Measurements from ENCODE around the gene MGAT1. TPM values are rescaled to one million over a fixed set of nuclear protein-coding genes. Genes with fewer than 3 reads are reported as not detected.
"Not testable (repeated sequence)": the region's sequence is repeated elsewhere in the genome, so short reads cannot be mapped to it uniquely, and the experiment has no call there.

Gene MGAT1
- total RNA-seq, 1 donor from 2014 or later: 131 TPM

DNA sequence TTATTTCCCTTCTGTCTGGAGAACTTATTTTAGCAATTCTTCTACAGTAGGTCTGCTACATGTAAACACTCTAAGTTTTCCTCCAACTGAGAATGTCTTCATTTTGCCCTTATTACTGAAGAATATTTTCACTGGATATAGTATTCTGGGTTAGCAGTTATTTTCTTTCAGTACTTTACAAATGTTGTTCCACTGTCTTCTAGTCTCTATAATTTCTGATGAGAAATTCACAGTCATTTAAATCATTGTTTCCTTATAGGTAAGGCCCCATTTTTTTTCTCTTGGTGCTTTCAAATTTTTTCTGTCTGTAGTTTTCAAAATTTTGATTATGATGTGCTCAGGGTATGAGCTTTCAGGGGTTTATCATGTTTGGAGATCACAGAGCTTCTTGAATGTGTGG lies 30.8 kb downstream of the MGAT1 start:
- intact Hi-C loops (cut with DNase I): no loop called here
- no peak for ATAC-seq

GRCh38 chr5:180769821-180770220 lies 32.8 kb downstream of the MGAT1 start:
- intact Hi-C loops (cut with DNase I): no loop called here
- no peak for ATAC-seq
- no peak for DNase-seq (ENCODE audit: low spot score)

More for the DNA sequence above, 30.8 kb downstream of the MGAT1 start:
- DNase-seq (ENCODE audit: low spot score): no peak

DNA sequence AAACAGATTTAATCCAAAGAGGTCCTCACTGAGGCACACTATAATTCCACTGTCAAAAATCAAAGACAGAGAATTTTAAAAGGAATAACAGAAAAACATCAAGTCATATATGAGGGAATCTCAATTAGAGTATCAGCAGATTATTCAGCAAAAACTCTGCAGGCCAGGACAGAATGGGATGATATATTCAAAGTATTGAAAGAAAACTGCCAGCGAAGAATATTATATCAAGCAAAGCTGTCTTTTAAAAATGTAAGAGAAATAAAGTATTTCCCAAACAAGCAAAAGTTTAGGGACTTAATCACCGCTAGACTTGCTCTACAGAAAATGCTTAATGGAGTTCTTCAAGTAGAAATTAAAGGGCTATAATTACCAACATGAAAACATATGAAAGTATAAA lies 47.0 kb downstream of the MGAT1 start:
- intact Hi-C loops (cut with DNase I): no loop called here
- no peak for ATAC-seq

GRCh38 chr5:180744253-180744652 lies 58.4 kb downstream of the MGAT1 start:
- no peak for ATAC-seq

More for the DNA sequence above, 47.0 kb downstream of the MGAT1 start:
- no peak for DNase-seq (ENCODE audit: low spot score)

GRCh38 chr5:180742727-180743126 lies 59.9 kb downstream of the MGAT1 start:
- no peak for ATAC-seq
- intact Hi-C loops (cut with DNase I): no loop called here
- no peak for DNase-seq (ENCODE audit: low spot score)

More at GRCh38 chr5:180744253-180744652, 58.4 kb downstream of the MGAT1 start:
- intact Hi-C loops (cut with DNase I): no loop called here
- DNase-seq (ENCODE audit: low spot score): no peak

- intact Hi-C loops (cut with DNase I); DNase-seq (ENCODE audit: low spot score); ATAC-seq: not testable (repeated sequence)
Observed at GRCh38 chr5:180740953-180741352, 61.7 kb downstream of the MGAT1 start.

- ATAC-seq (no peak), DNase-seq (ENCODE audit: low spot score) (no peak)
- intact Hi-C loops (cut with DNase I): no loop called here
Observed at GRCh38 chr5:180739958-180740357, 62.6 kb downstream of the MGAT1 start, which contains the start of gene OR2Y1. Gene OR2Y1, minus strand, starts transcription at chr5:180740058. Its CDS starts 0 bp downstream, at chr5:180740058.

GRCh38 chr5:180739271-180739670 lies 63.3 kb downstream of the MGAT1 start:
- DNase-seq (ENCODE audit: low spot score) (no peak), ATAC-seq (no peak)

DNA sequence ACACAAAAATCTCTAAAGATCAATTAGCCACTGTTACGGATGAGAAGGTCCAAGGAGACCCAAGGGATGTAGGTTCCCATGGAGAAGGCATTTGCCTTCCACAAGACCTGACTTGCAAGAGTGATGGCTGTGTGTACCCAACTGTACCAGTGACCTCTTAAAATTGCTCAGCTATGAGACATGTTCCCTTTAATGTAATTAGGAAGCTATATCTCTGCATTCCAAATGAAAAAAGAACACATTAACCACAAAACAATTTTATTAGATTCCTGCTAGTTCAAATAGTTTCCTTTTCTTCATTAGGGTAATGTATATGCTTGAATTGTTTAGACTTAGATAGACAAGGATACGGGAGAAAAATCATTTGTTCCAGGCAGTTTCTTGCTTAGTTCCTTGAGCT lies 66.1 kb downstream of the MGAT1 start:
- intact Hi-C loops (cut with DNase I): no loop called here
- no peak for ATAC-seq
- DNase-seq (ENCODE audit: low spot score): no peak

More at GRCh38 chr5:180739271-180739670, 63.3 kb downstream of the MGAT1 start:
- intact Hi-C loops (cut with DNase I): no loop called here

Other genes with a start within 250 kb of the MGAT1 start
- not detected for gene SCGB3A1, start 211.3 kb downstream of the MGAT1 start, total RNA-seq
- 11.7 TPM for gene FLT4, start 153.2 kb downstream of the MGAT1 start, total RNA-seq
- gene OR2Y1, start 62.7 kb downstream of the MGAT1 start, total RNA-seq: not detected
- gene ZFP62, start 58.5 kb upstream of the MGAT1 start, total RNA-seq: 29.9 TPM
- gene BTNL8, start 96.4 kb upstream of the MGAT1 start, total RNA-seq: 0.53 TPM
- gene BTNL3, start 186.0 kb upstream of the MGAT1 start, total RNA-seq: not detected
- gene BTNL9, start 237.5 kb upstream of the MGAT1 start, total RNA-seq: 105 TPM

All from sciatic nerve (tissue), 2 donors.